ENCODE measurements around the gene RAB28. TPM values are rescaled to one million over a fixed set of nuclear protein-coding genes. Genes with fewer than 3 reads are reported as not detected.
A peak's percentile ranks its signal among the peaks of the same experiment; 100 is the strongest.

The RAB28 gene
- total and polyA plus RNA-seq, 9 of the 15 experiments (the other 6 are each of a cell fraction or from before 2014, with no cell fraction given): 6.7 to 40.4 (median 23.0) TPM

- ChIA-PET POLR2A (interaction anchor here (0.6 kb wide), 1 partner anchor 717 kb away, joined by 3 read pairs; no protein-coding TSS in a partner anchor), CTCF (ENCODE audit: low intra/inter-chr PET ratio) (no interaction called here)
- no TSS peak for BruUV-seq (replicated peaks)
- H3K79me2 ChIP-seq (ENCODE audit: control insufficient read depth, insufficient read depth, low read length): no peaks in the 10 kb centered on the region
- H3K9me3 ChIP-seq (replicated peaks; ENCODE audit: control insufficient read depth, insufficient read depth, low read depth, low read length): no peaks in the 10 kb centered on the region
- H3K4me1 ChIP-seq (replicated peaks in 1 of 2; ENCODE audit: control insufficient read depth in 2 of 2, insufficient read depth in 2 of 2, low read length in 2 of 2): peaks cover 4 to 18% of the 10 kb centered on the region in 2 experiments; a peak in 4 of 5 replicates
- DNase-seq (ENCODE audit: extremely low read depth in 1 of 4, low spot score in 3 of 4) (peak in 1 of 4 experiments; percentile 4), FAIRE-seq (no peak), ATAC-seq (no peak)
- H2AFZ ChIP-seq (ENCODE audit: low read depth, low read length): no peak overlapping the region
- H4K20me1 ChIP-seq (replicated peaks; ENCODE audit: control insufficient read depth, insufficient read depth, low read length): no peaks in the 10 kb centered on the region
- intact Hi-C loops (cut with micrococcal nuclease): no loop called here
- in situ Hi-C loops (cut with MboI): no loop called here
- H3K9ac ChIP-seq (ENCODE audit: insufficient read depth in 1 of 2, low read depth in 2 of 2, low read length in 2 of 2): no peak overlapping the region
- H3K36me3 ChIP-seq (ENCODE audit: control insufficient read depth, insufficient read depth, low read length): no peaks in the 10 kb centered on the region
- peaks cover 4 to 31% of the 10 kb centered on the region in 2 experiments; a peak in 3 of 5 replicates for H3K27me3 ChIP-seq (ENCODE audit: control insufficient read depth in 2 of 2, insufficient read depth in 2 of 2, low read length in 2 of 2)
- 52% methylated on average over 39 of the region's 59 CpGs for WGBS (ENCODE audit: insufficient coverage, low coverage, missing lambda C conversion rate)
- H3K9me1 ChIP-seq (ENCODE audit: control insufficient read depth, insufficient read depth, low read length): no peaks in the 10 kb centered on the region
- no peak overlapping the region for H3K4me3 ChIP-seq
- H3K4me2 ChIP-seq (ENCODE audit: insufficient read depth, low read length): no peak overlapping the region
- TF ChIP-seq ZNF184 (CRISPR knock-in tag; IDR thresholded peaks at IDR 0.05): no peak
- H3K27ac ChIP-seq (ENCODE audit: extremely low read depth, low read depth, low read length): no peak overlapping the region
Observed at GRCh38 chr4:13523591-13524503, 39.7 kb upstream of the RAB28 start.

DNA sequence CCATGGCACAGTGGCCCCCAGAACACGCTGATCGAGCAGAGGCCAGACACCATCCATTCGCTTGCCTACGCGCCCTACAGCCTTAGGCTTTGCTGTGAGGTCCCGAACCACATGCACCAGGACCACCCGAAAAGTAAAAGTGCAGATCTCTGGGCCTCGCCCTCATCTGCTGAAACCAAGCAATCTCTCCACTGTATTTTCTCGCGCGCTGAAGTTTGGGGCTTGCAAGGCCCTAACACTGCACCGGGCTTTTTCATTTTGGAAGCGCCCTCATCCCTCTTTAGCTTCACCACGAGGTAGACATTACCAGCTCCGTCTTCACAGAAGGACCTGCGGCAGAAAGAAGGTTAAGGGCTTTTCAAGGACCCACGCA is 39.0 kb upstream of the RAB28 start:
- Histone ChIP-seq H3K27me3 (ENCODE audit: control insufficient read depth in 2 of 2, insufficient read depth in 2 of 2, low read length in 2 of 2) (peaks cover 4 to 30% of the 10 kb centered on the region in 2 experiments; a peak in 3 of 5 replicates), H3K27ac (ENCODE audit: extremely low read depth, low read depth, low read length) (no peak overlapping the region), H3K4me2 (ENCODE audit: insufficient read depth, low read length) (no peak overlapping the region), H3K36me3 (ENCODE audit: control insufficient read depth, insufficient read depth, low read length) (no peaks in the 10 kb centered on the region), H3K9me1 (ENCODE audit: control insufficient read depth, insufficient read depth, low read length) (no peaks in the 10 kb centered on the region), H4K20me1 (replicated peaks; ENCODE audit: control insufficient read depth, insufficient read depth, low read length) (no peaks in the 10 kb centered on the region), H3K79me2 (ENCODE audit: control insufficient read depth, insufficient read depth, low read length) (no peaks in the 10 kb centered on the region), H3K9ac (ENCODE audit: insufficient read depth in 1 of 2, low read depth in 2 of 2, low read length in 2 of 2) (no peak overlapping the region), H3K9me3 (replicated peaks; ENCODE audit: control insufficient read depth, insufficient read depth, low read depth, low read length) (no peaks in the 10 kb centered on the region), H3K4me1 (replicated peaks in 1 of 2; ENCODE audit: control insufficient read depth in 2 of 2, insufficient read depth in 2 of 2, low read length in 2 of 2) (peaks cover 4 to 18% of the 10 kb centered on the region in 2 experiments; a peak in 4 of 5 replicates), H3K4me3 (no peak overlapping the region), H2AFZ (ENCODE audit: low read depth, low read length) (no peak overlapping the region)
- ATAC-seq (no peak), FAIRE-seq (no peak), DNase-seq (ENCODE audit: extremely low read depth in 1 of 4, low spot score in 3 of 4) (peak in 1 of 4 experiments; percentile 3)
- CTCF ChIA-PET (ENCODE audit: low intra/inter-chr PET ratio): no interaction called here
- in situ Hi-C loops (cut with MboI): no loop called here
- 56% methylated on average over 12 of the region's 17 CpGs for WGBS (ENCODE audit: insufficient coverage, low coverage, missing lambda C conversion rate)
- no TSS peak for BruUV-seq (replicated peaks)
- intact Hi-C loops (cut with micrococcal nuclease): no loop called here
- POLR2A ChIA-PET: interaction anchor here (0.6 kb wide), 1 partner anchor 9 kb away, joined by 3 read pairs; no protein-coding TSS in a partner anchor
- TF ChIP-seq, protein P1, sequence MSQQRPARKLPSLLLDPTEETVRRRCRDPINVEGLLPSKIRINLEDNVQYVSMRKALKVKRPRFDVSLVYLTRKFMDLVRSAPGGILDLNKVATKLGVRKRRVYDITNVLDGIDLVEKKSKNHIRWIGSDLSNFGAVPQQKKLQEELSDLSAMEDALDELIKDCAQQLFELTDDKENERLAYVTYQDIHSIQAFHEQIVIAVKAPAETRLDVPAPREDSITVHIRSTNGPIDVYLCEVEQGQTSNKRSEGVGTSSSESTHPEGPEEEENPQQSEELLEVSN (IDR thresholded peaks at IDR 0.05; ENCODE audit: borderline replicate concordance in 1 of 2, extremely low read depth in 1 of 2, insufficient read depth in 1 of 2, insufficient read length in 1 of 2, low read depth in 1 of 2, low read length in 1 of 2, poor library complexity in 1 of 2, severe bottlenecking in 1 of 2): no peak
- TF ChIP-seq ZNF23 (CRISPR knock-in tag; IDR thresholded peaks at IDR 0.05) (no peak), ZC3H4 (CRISPR knock-in tag; IDR thresholded peaks at IDR 0.05; ENCODE audit: borderline replicate concordance) (no peak), ZNF79 (CRISPR knock-in tag; IDR thresholded peaks at IDR 0.05; ENCODE audit: low read depth) (no peak), IRF2 (CRISPR knock-in tag; IDR thresholded peaks at IDR 0.05) (no peak), DACH1 (IDR thresholded peaks at IDR 0.05; ENCODE audit: partially characterized antibody) (no peak), MECOM (CRISPR knock-in tag; IDR thresholded peaks at IDR 0.05) (no peak)
- TF ChIP-seq, protein P2, sequence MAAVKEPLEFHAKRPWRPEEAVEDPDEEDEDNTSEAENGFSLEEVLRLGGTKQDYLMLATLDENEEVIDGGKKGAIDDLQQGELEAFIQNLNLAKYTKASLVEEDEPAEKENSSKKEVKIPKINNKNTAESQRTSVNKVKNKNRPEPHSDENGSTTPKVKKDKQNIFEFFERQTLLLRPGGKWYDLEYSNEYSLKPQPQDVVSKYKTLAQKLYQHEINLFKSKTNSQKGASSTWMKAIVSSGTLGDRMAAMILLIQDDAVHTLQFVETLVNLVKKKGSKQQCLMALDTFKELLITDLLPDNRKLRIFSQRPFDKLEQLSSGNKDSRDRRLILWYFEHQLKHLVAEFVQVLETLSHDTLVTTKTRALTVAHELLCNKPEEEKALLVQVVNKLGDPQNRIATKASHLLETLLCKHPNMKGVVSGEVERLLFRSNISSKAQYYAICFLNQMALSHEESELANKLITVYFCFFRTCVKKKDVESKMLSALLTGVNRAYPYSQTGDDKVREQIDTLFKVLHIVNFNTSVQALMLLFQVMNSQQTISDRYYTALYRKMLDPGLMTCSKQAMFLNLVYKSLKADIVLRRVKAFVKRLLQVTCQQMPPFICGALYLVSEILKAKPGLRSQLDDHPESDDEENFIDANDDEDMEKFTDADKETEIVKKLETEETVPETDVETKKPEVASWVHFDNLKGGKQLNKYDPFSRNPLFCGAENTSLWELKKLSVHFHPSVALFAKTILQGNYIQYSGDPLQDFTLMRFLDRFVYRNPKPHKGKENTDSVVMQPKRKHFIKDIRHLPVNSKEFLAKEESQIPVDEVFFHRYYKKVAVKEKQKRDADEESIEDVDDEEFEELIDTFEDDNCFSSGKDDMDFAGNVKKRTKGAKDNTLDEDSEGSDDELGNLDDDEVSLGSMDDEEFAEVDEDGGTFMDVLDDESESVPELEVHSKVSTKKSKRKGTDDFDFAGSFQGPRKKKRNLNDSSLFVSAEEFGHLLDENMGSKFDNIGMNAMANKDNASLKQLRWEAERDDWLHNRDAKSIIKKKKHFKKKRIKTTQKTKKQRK (IDR thresholded peaks at IDR 0.05; ENCODE audit: borderline replicate concordance, low read depth, low read length): no peak
